HS-5 (cell line): ENCODE results near the gene TDRD9.
"Not testable (repeated sequence)": the region's sequence is repeated elsewhere in the genome, so short reads cannot be mapped to it uniquely, and the experiment has no call there.

Experiments used
- DNase-seq: peaks from one replicate; pipeline ENCODE4 v3.0.0-alpha.2; 2012; ENCODE audit warnings: low read depth

The TDRD9 gene

GRCh38 chr14:103892247-103892646 is 36.0 kb upstream of the TDRD9 start:
- DNase-seq = no peak

GRCh38 chr14:103894034-103894722 is 34.1 kb upstream of the TDRD9 start:
- DNase-seq = no peak

GRCh38 chr14:103894723-103895059 is 33.6 kb upstream of the TDRD9 start:
- no peak for DNase-seq

- DNase-seq = no peak
Measured at GRCh38 chr14:103896578-103896977, 31.7 kb upstream of the TDRD9 start.

- DNase-seq = no peak
Measured at GRCh38 chr14:103897075-103897947, 30.9 kb upstream of the TDRD9 start.

- no peak for DNase-seq
Measured at GRCh38 chr14:103898204-103898603, 30.1 kb upstream of the TDRD9 start.

GRCh38 chr14:103898711-103899110 is 29.5 kb upstream of the TDRD9 start:
- DNase-seq = no peak

- DNase-seq = no peak
Measured at GRCh38 chr14:103899316-103899715, 28.9 kb upstream of the TDRD9 start.

GRCh38 chr14:103899833-103900232 is 28.4 kb upstream of the TDRD9 start:
- no peak for DNase-seq

- DNase-seq = no peak
Measured at GRCh38 chr14:103904493-103905107, 23.7 kb upstream of the TDRD9 start.

- no peak for DNase-seq
Measured at GRCh38 chr14:103905842-103906456, 22.3 kb upstream of the TDRD9 start.

- DNase-seq = no peak
Measured at GRCh38 chr14:103908580-103908979, 19.7 kb upstream of the TDRD9 start.

- DNase-seq = no peak
Measured at GRCh38 chr14:103909531-103910261, 18.6 kb upstream of the TDRD9 start.

- peak; percentile 20 for DNase-seq
Measured at GRCh38 chr14:103910262-103910935, 17.9 kb upstream of the TDRD9 start.

GRCh38 chr14:103910984-103911383 is 17.3 kb upstream of the TDRD9 start:
- DNase-seq = no peak

GRCh38 chr14:103915616-103916015 is 12.6 kb upstream of the TDRD9 start:
- DNase-seq = no peak

- DNase-seq = no peak
Measured at GRCh38 chr14:103916636-103917262, 11.5 kb upstream of the TDRD9 start.

GRCh38 chr14:103920981-103921854 is 7.0 kb upstream of the TDRD9 start:
- peak; percentile 64 for DNase-seq

- DNase-seq = not testable (repeated sequence)
Measured at GRCh38 chr14:103921855-103922200, 6.4 kb upstream of the TDRD9 start.

- DNase-seq = no peak
Measured at GRCh38 chr14:103923863-103924262, 4.4 kb upstream of the TDRD9 start.
